Osteoblast (primary cell): ENCODE results near the gene PSMB3. TPM values are rescaled to one million over a fixed set of nuclear protein-coding genes. Genes with fewer than 3 reads are reported as not detected.

ENCODE experiments used
- DNase-seq: peaks from one replicate; pipeline ENCODE4 v3.0.0; 2011; ENCODE audit warnings: low spot score, mixed read lengths; ENCODE audit not compliant: insufficient read length; ENCODE audit errors: missing footprints
- H2AFZ ChIP-seq: 2 replicates; pipeline ENCODE4 v1.6.0; 2011; ENCODE audit warnings: mild to moderate bottlenecking, low read length
- H3K27ac ChIP-seq: 2 replicates; pipeline ENCODE4 v1.5.1; 2011; ENCODE audit warnings: mild to moderate bottlenecking, low read depth, low read length, moderate library complexity
- H3K27me3 ChIP-seq: 2 replicates; pipeline ENCODE4 v1.6.0; 2012; ENCODE audit warnings: mild to moderate bottlenecking, control low read depth, inconsistent platforms, low read length, moderate library complexity; ENCODE audit not compliant: insufficient read depth
- H3K36me3 ChIP-seq: 2 replicates; pipeline ENCODE4 v1.5.1; 2011; ENCODE audit warnings: mild to moderate bottlenecking, low read length, control low read depth, moderate library complexity; ENCODE audit not compliant: insufficient read depth
- H3K4me1 ChIP-seq: 2 replicates; pipeline ENCODE4 v1.5.1; 2011; ENCODE audit warnings: mild to moderate bottlenecking, low read length, control low read depth, moderate library complexity; ENCODE audit not compliant: insufficient read depth
- H3K4me2 ChIP-seq: 2 replicates; pipeline ENCODE4 v1.6.0; 2011; ENCODE audit warnings: mild to moderate bottlenecking, low read length; ENCODE audit not compliant: insufficient read depth
- H3K4me3 ChIP-seq: fragments of 200-600 bp; sonication (generic); 3 replicates; pipeline ENCODE4 v1.5.1; 2012; ENCODE audit warnings: mild to moderate bottlenecking, low read length, inconsistent platforms; ENCODE audit not compliant: insufficient read depth
- H3K79me2 ChIP-seq: 2 replicates; pipeline ENCODE4 v1.6.0; 2012; ENCODE audit warnings: mild to moderate bottlenecking, low read length, control low read depth, inconsistent platforms; ENCODE audit not compliant: insufficient read depth
- H3K9me3 ChIP-seq: 2 replicates; pipeline ENCODE4 v1.5.1; 2011; ENCODE audit warnings: low read depth, low read length, control low read depth
- H4K20me1 ChIP-seq: 2 replicates; pipeline ENCODE4 v1.6.0; 2012; ENCODE audit warnings: mild to moderate bottlenecking, low read length, control low read depth; ENCODE audit not compliant: insufficient read depth
- CTCF ChIP-seq: IDR thresholded peaks from 2 replicates; pipeline ENCODE4 v1.5.1; 2011; ENCODE audit warnings: mild to moderate bottlenecking, low read depth, low read length, moderate library complexity; ENCODE audit errors: extremely low read depth
- total RNA-seq: library from RNA; depleted of rRNA; stranded (reverse); fragments of >200 nt; gene quantifications from 2 replicates; pipeline ENCODE4 v1.2.3, GENCODE V29; 2012

Gene PSMB3
- total RNA-seq, 1 donor, result 235 TPM

- Histone ChIP-seq H3K27me3 (no peaks in the 10 kb centered on the region), H3K9me3 (no peaks in the 10 kb centered on the region), H3K4me1 (peaks cover 18% of the 10 kb centered on the region), H3K27ac (peak overlapping the region; percentile 66), H3K36me3 (peaks cover 20% of the 10 kb centered on the region), H3K4me2 (peak overlapping the region; percentile 96), H4K20me1 (peaks cover 32% of the 10 kb centered on the region), H2AFZ (peak overlapping the region; percentile 72), H3K4me3 (peak overlapping the region; percentile 92), H3K79me2 (peaks cover 33% of the 10 kb centered on the region)
- no peak for TF ChIP-seq CTCF
- no peak for DNase-seq
These were observed 21.8 kb upstream of the PSMB3 start for GRCh38 chr17:38730526-38731379.

- peak overlapping the region; percentile 96 for H3K4me2 ChIP-seq
- no peak overlapping the region for H3K27ac ChIP-seq
- no peak overlapping the region for H3K4me3 ChIP-seq
- H4K20me1 ChIP-seq, result peaks cover 36% of the 10 kb centered on the region
- no peaks in the 10 kb centered on the region for H3K9me3 ChIP-seq
- H3K79me2 ChIP-seq, result peaks cover 33% of the 10 kb centered on the region
- TF ChIP-seq CTCF, result no peak
- peaks cover 18% of the 10 kb centered on the region for H3K4me1 ChIP-seq
- H3K36me3 ChIP-seq, result peaks cover 26% of the 10 kb centered on the region
- no peak overlapping the region for H2AFZ ChIP-seq
- no peak for DNase-seq
- H3K27me3 ChIP-seq, result no peaks in the 10 kb centered on the region
These were observed 20.8 kb upstream of the PSMB3 start for GRCh38 chr17:38731526-38732294.

GRCh38 chr17:38732376-38733281 is 19.9 kb upstream of the PSMB3 start:
- Histone ChIP-seq H3K4me1 (peaks cover 18% of the 10 kb centered on the region), H3K27ac (no peak overlapping the region), H3K79me2 (peaks cover 33% of the 10 kb centered on the region), H3K9me3 (no peaks in the 10 kb centered on the region), H3K27me3 (no peaks in the 10 kb centered on the region), H3K36me3 (peaks cover 34% of the 10 kb centered on the region), H3K4me3 (no peak overlapping the region), H2AFZ (no peak overlapping the region), H4K20me1 (peaks cover 36% of the 10 kb centered on the region), H3K4me2 (no peak overlapping the region)
- DNase-seq, result no peak
- TF ChIP-seq CTCF, result no peak
